Stimulated activated naive B cell treated with anti-CD40 and anti-IgM and Interleukin-4, amounts not matched to agents 10 μg/mL and 1 μg/mL and 100 μg/mL, for 72 hours (primary cell): ENCODE measurements around the gene SH2D3C.

Source experiments
- ATAC-seq, 2 donors: fragments of 150-1000 bp; cut with Tn5 transposase; replicated peaks; 2 replicates each; pipeline ENCODE4 v1.10.0; 2021; ENCODE audit warnings: moderate library complexity in 1 of 2
- DNase-seq: peaks from one replicate; pipeline ENCODE4 v3.0.0; 2021
- H3K27ac Mint-ChIP-seq: one replicate; pipeline ENCODE4 v1.8.0; 2022; ENCODE audit warnings: mild to moderate bottlenecking, mixed read lengths
- H3K27me3 Mint-ChIP-seq, 2 donors: one replicate each; pipeline ENCODE4 v1.8.0; 2022; ENCODE audit warnings: mixed read lengths in 2 of 2
- H3K36me3 Mint-ChIP-seq, 2 donors: one replicate each; pipeline ENCODE4 v1.8.0; 2022; ENCODE audit warnings: mixed read lengths in 2 of 2, mild to moderate bottlenecking in 1 of 2
- H3K4me1 Mint-ChIP-seq, 2 donors: one replicate each; pipeline ENCODE4 v1.8.0; 2022; ENCODE audit warnings: mixed read lengths in 2 of 2, mild to moderate bottlenecking in 1 of 2
- H3K4me3 Mint-ChIP-seq, 2 donors: one replicate each; pipeline ENCODE4 v1.8.0; 2022; ENCODE audit warnings: mild to moderate bottlenecking in 2 of 2, mixed read lengths in 2 of 2, moderate library complexity in 1 of 2
- H3K9me3 Mint-ChIP-seq, 2 donors: one replicate each; pipeline ENCODE4 v1.8.0; 2022; ENCODE audit warnings: mixed read lengths in 2 of 2, mild to moderate bottlenecking in 1 of 2

Gene SH2D3C

GRCh38 chr9:127739614-127740330, 38.7 kb downstream of the SH2D3C start:
- Mint-ChIP-seq H3K36me3 (peaks cover 28 to 30% of the 10 kb centered on the region in 2 donors), H3K9me3 (no peaks in the 10 kb centered on the region), H3K27ac (no peak overlapping the region)

GRCh38 chr9:127738666-127739065, 39.8 kb downstream of the SH2D3C start:
- no peak overlapping the region for H3K4me3 Mint-ChIP-seq
- H3K9me3 Mint-ChIP-seq, result no peaks in the 10 kb centered on the region
- H3K36me3 Mint-ChIP-seq, result peaks cover 25 to 27% of the 10 kb centered on the region in 2 donors
- ATAC-seq (no peak), DNase-seq (no peak)
- no peaks in the 10 kb centered on the region for H3K27me3 Mint-ChIP-seq
- no peak overlapping the region for H3K27ac Mint-ChIP-seq
- peaks cover 9 to 18% of the 10 kb centered on the region in 2 donors for H3K4me1 Mint-ChIP-seq

More at GRCh38 chr9:127739614-127740330, 38.7 kb downstream of the SH2D3C start:
- no peak for ATAC-seq
- Mint-ChIP-seq H3K4me3 (no peak overlapping the region), H3K27me3 (no peaks in the 10 kb centered on the region), H3K4me1 (peaks cover 3 to 9% of the 10 kb centered on the region in 2 donors)
- no peak for DNase-seq

DNA sequence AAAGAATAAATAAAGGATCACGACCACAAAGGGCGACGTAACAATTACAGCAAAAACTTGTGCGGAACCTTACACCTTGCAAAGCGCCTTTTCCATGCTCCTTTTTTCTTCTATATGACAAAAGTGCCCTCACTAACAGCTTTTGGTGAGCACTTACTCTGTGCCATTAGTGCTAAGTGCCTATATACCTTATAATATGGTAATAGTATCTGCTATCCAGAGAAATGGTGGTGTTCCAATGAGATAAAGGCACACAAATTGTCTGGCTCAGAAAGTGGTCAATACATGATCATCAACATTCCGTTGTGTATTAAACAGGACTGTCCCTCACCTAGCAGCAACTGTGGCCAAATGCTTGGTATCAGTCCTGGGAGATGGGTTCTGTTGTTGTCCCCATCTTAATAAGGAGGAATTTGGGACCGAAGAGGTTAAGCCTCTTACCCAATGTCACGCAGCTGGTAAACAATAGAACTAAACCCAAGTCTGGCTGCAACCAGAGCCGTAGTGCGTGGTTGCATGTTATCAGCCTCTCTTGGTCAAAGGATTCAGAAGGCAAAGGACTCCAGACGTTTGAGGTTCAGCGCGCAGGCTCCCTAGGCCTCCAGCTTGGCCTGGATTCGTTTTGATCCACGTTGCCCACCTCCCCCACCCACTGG, 42.8 kb downstream of the SH2D3C start:
- H3K4me3 Mint-ChIP-seq, result peak overlapping the region; percentile 82 to 87
- no peaks in the 10 kb centered on the region for H3K9me3 Mint-ChIP-seq
- H3K4me1 Mint-ChIP-seq, result peaks cover 8 to 11% of the 10 kb centered on the region in 2 donors
- DNase-seq (no peak), ATAC-seq (no peak)
- H3K27ac Mint-ChIP-seq, result peak overlapping the region; percentile 88
- peaks cover 12 to 24% of the 10 kb centered on the region in 2 donors for H3K36me3 Mint-ChIP-seq
- no peaks in the 10 kb centered on the region for H3K27me3 Mint-ChIP-seq

DNA sequence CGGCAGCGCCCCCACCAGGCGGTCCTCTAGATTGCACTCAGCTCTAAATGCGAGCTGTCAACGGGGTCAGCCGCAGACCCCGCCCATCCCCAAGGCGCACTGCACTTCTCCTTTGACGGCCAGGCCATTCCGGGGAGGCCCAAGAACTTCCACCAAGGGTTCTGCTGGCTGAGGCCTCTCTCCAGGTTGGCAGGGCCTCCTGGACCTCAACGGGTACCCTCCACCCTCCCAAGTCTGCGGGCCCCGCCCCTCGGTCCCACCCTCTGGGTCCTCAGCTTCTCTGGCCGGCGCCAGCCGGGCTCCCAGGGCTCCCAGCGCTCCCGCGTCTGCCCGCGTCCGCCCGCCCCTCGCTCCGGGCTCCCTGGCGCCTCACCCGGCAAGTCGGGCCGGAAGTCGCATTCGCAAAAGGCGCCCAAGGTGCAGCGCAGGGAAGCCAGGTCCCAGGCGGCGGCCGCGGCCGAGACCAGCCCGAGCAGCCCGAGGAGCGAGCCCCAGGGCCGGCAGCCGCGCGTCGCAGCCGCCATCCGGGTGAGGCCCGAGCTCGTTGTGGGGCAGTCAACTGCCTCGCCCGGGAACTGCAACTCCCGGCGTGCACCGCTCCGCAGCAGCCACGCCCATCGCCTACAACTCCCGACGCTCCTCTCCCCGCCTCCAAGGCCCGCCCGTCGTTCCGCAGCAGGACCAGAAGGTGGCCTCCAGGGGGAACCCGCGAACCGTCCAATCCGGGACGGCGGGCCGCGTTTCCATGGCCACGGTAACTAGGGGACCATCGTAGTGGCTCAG, 43.5 kb downstream of the SH2D3C start, which contains the start of gene TOR2A:
Gene TOR2A (minus strand): TSS at position 548 of the 783 bp plus-strand sequence. CDS start 24 bp downstream, at position 524.
- peak; percentile 93 to 96 for ATAC-seq
- peaks cover 12 to 24% of the 10 kb centered on the region in 2 donors for H3K36me3 Mint-ChIP-seq
- peak within 1 kb of the TSS; percentile 88 for H3K27ac Mint-ChIP-seq
- no peaks in the 10 kb centered on the region for H3K9me3 Mint-ChIP-seq
- peak within 1 kb of the TSS; percentile 82 to 87 for H3K4me3 Mint-ChIP-seq
- H3K4me1 Mint-ChIP-seq, result peaks cover 8 to 11% of the 10 kb centered on the region in 2 donors
- DNase-seq, result peak; percentile 96
- no peaks in the 10 kb centered on the region for H3K27me3 Mint-ChIP-seq

- ATAC-seq (no peak), DNase-seq (peak; percentile 11)
- H3K4me3 Mint-ChIP-seq, result peak overlapping the region; percentile 82 to 87
Observed at GRCh38 chr9:127734247-127734746, 44.2 kb downstream of the SH2D3C start.

DNA sequence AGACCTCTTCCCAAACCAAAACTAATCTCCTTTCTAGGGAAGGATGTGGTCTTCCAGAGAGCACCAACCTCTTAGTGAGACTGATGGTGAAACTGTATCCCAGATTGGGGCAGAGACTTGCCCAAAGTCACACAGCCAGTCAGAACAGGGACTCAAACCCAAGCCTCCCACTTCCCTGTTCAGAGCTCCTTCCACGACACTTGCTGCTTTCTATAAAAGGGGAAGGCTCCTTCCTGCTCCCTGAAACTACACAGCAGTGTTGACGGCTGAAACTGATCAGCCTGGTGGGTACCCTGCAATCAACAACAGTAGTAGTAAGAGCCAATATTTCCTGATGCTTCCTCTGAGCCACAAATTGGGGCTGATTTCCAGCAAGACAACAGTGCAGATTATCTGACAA, 44.9 kb downstream of the SH2D3C start:
- Mint-ChIP-seq H3K4me3 (peak overlapping the region in 1 of 2 donors; percentile 39), H3K36me3 (peaks cover 9 to 19% of the 10 kb centered on the region in 2 donors), H3K9me3 (no peaks in the 10 kb centered on the region), H3K27ac (peak overlapping the region; percentile 14), H3K4me1 (peaks cover 8 to 11% of the 10 kb centered on the region in 2 donors), H3K27me3 (no peaks in the 10 kb centered on the region)
- DNase-seq, result no peak
- no peak for ATAC-seq

More at GRCh38 chr9:127734247-127734746, 44.2 kb downstream of the SH2D3C start:
- peak overlapping the region; percentile 88 for H3K27ac Mint-ChIP-seq
- H3K27me3 Mint-ChIP-seq, result no peaks in the 10 kb centered on the region
- peaks cover 8 to 11% of the 10 kb centered on the region in 2 donors for H3K4me1 Mint-ChIP-seq
- H3K36me3 Mint-ChIP-seq, result peaks cover 11 to 21% of the 10 kb centered on the region in 2 donors
- no peaks in the 10 kb centered on the region for H3K9me3 Mint-ChIP-seq

DNA sequence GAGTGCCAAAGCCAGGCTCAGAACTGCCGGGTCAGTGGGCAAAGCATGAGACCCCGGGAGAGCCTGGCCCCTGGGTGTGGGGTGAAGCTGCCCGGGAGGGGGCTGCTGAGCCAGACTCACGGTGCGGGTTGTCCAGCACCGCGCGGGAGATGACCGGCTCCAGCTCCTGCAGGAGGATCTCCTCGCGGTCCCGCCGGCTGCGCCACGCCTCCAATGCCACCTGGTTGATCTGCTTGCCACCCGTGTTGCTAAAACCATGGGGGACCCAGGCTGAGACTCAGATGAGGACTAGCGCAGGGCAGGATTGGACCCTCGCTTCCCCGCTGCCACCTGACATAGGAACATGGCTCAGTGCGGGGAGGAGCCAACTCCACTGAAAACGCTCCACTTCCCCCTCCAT, 46.0 kb downstream of the SH2D3C start:
- H3K4me1 Mint-ChIP-seq, result peaks cover 8 to 11% of the 10 kb centered on the region in 2 donors
- no peak for ATAC-seq
- no peaks in the 10 kb centered on the region for H3K27me3 Mint-ChIP-seq
- peaks cover 6 to 11% of the 10 kb centered on the region in 2 donors for H3K36me3 Mint-ChIP-seq
- no peaks in the 10 kb centered on the region for H3K9me3 Mint-ChIP-seq
- no peak overlapping the region for H3K4me3 Mint-ChIP-seq
- DNase-seq, result no peak
- no peak overlapping the region for H3K27ac Mint-ChIP-seq

DNA sequence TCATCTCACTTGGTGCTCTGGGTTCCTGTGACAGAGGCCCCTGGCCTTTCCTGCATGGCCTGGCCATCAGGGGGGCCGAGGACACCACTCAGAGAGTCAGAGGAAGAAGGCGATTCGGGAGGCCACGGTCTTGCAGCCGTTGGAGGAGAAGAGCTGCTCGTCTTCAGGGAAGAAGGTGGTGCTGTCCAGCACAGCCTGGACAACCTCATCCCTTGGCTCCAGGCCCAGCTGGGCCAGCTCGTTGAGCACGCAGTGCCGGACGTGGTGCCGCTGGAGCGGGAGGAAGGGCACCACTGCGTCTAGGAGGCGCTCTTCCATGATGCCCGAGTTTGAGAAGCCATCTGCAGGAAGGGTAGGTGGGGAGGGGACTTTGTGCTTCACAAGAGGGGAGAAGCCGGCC, 46.5 kb downstream of the SH2D3C start:
- DNase-seq (no peak), ATAC-seq (no peak)
- H3K4me3 Mint-ChIP-seq, result no peak overlapping the region
- no peak overlapping the region for H3K27ac Mint-ChIP-seq
- peaks cover 6 to 11% of the 10 kb centered on the region in 2 donors for H3K36me3 Mint-ChIP-seq
- no peaks in the 10 kb centered on the region for H3K9me3 Mint-ChIP-seq
- H3K4me1 Mint-ChIP-seq, result peaks cover 8 to 11% of the 10 kb centered on the region in 2 donors
- no peaks in the 10 kb centered on the region for H3K27me3 Mint-ChIP-seq

GRCh38 chr9:127730799-127731410, 47.6 kb downstream of the SH2D3C start:
- ATAC-seq, result no peak
- no peak overlapping the region for H3K4me3 Mint-ChIP-seq
- DNase-seq, result no peak
- H3K4me1 Mint-ChIP-seq, result peaks cover 8 to 11% of the 10 kb centered on the region in 2 donors
- no peak overlapping the region for H3K27ac Mint-ChIP-seq
- peaks cover 6 to 11% of the 10 kb centered on the region in 2 donors for H3K36me3 Mint-ChIP-seq
- H3K27me3 Mint-ChIP-seq, result no peaks in the 10 kb centered on the region
- H3K9me3 Mint-ChIP-seq, result no peaks in the 10 kb centered on the region

DNA sequence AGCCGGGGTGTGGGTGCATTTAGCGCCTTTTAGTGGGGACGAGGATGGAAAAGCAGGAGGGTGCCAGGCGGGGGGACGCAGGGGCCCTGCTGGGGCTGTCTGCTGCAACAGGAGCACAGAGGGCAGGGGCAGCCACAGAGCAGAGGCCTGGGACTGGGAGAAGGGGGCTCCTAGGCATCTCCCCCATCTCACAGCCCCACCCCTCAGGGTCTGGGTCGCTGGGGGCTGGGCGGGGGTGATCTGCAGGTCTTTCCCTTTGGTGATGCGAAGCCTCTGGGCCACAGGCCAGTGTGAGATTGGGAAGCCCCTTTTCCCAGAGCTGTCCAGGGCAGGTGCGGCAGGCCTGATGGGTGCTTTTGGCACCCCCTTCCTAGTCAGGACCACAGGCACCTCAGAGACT, 48.2 kb downstream of the SH2D3C start:
- Mint-ChIP-seq H3K4me1 (peaks cover 8 to 11% of the 10 kb centered on the region in 2 donors), H3K36me3 (peaks cover 6 to 11% of the 10 kb centered on the region in 2 donors), H3K9me3 (no peaks in the 10 kb centered on the region), H3K27me3 (no peaks in the 10 kb centered on the region), H3K27ac (no peak overlapping the region), H3K4me3 (no peak overlapping the region)
- ATAC-seq (no peak), DNase-seq (no peak)

DNA sequence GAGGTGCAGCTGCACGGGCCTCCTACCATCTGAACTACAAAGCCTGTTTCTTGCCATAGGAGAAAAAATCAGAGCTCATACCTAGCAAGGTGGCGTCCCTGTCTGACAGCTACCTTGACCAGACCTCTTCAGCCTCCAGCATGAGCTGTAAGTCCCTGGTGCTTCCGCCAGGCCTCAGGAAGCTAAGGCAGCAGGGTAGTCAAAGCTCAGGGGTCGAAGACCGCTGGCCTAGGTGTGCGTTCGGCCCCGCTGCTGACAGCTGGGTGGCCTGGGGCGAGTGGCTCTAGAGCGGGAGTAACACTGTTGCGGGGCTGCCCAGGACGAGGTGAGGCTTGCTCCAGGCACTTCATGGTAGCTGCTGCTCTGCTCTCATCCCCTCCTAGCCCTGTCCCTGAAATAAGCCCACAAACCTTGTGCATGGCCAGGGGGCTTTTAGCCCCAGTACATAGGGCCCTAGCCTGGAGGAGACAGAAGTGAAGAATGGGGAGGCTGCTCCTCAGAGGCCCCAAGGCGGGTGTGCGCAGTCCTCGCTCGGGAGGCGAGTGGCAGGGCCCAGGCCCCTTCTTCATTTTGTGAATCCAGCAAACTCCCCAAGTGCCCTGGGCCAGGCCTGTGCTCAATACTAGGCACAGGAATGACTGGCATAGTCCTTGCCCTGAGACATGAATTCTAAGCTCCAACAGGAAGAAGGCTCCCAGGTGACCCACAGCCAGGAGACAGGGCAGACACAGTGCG, 48.8 kb downstream of the SH2D3C start:
- Mint-ChIP-seq H3K4me3 (no peak overlapping the region), H3K27me3 (no peaks in the 10 kb centered on the region), H3K4me1 (peaks cover 8 to 11% of the 10 kb centered on the region in 2 donors), H3K9me3 (no peaks in the 10 kb centered on the region), H3K36me3 (peaks cover 6 to 11% of the 10 kb centered on the region in 2 donors), H3K27ac (no peak overlapping the region)
- ATAC-seq (no peak), DNase-seq (no peak)

- Mint-ChIP-seq H3K9me3 (no peaks in the 10 kb centered on the region), H3K4me1 (peaks cover 4% of the 10 kb centered on the region in 2 donors), H3K27me3 (peaks cover 2 to 3% of the 10 kb centered on the region in 2 donors), H3K4me3 (no peak overlapping the region), H3K27ac (no peak overlapping the region), H3K36me3 (peaks cover 6 to 11% of the 10 kb centered on the region in 2 donors)
- no peak for DNase-seq
- no peak for ATAC-seq
Observed at GRCh38 chr9:127728808-127729207, 49.7 kb downstream of the SH2D3C start.

GRCh38 chr9:127726871-127727270, 51.6 kb downstream of the SH2D3C start:
- Mint-ChIP-seq H3K4me1 (no peaks in the 10 kb centered on the region), H3K36me3 (peaks cover 5% of the 10 kb centered on the region in 2 donors), H3K4me3 (no peak overlapping the region), H3K27ac (no peak overlapping the region), H3K9me3 (no peaks in the 10 kb centered on the region), H3K27me3 (peaks cover 4 to 5% of the 10 kb centered on the region in 2 donors)
- no peak for ATAC-seq
- no peak for DNase-seq
